Vagina (tissue), 2 donors: ENCODE measurements around the gene ARL5B.

Experiments used
- CTCF ChIP-seq, 3 experiments: fragments of 450-650 bp in 2 of 3; fragments of 200-600 bp in 1 of 3; sonication (generic) in 1 of 3; IDR thresholded peaks; one replicate each; pipeline ENCODE4 v1.5.1; 2017 to 2019; ENCODE audit warnings: antibody characterized with exemption in 3 of 3, mild to moderate bottlenecking in 2 of 3, moderate library complexity in 2 of 3
- POLR2AphosphoS5 ChIP-seq, 2 donors: sonication (generic); formaldehyde crosslinking; IDR thresholded peaks; one replicate each; pipeline ENCODE4 v1.9.0; 2017; ENCODE audit warnings: antibody characterized with exemption in 2 of 2, mild to moderate bottlenecking in 2 of 2, low read depth in 1 of 2; ENCODE audit not compliant: insufficient read depth in 1 of 2

- TF ChIP-seq CTCF (IDR thresholded peaks at IDR 0.05) (no peak), POLR2AphosphoS5 (IDR thresholded peaks at IDR 0.05; ENCODE audit: insufficient read depth in 1 of 2, low read depth in 1 of 2) (no peak)
Measured at GRCh38 chr10:18647945-18648344, 11.3 kb upstream of the ARL5B start.
